GM12878 (cell line): ENCODE results near the gene MSGN1. TPM values are rescaled to one million over a fixed set of nuclear protein-coding genes. Genes with fewer than 3 reads are reported as not detected.

Experiments
- CBFB ChIP-seq: IDR thresholded peaks from 2 replicates; pipeline ENCODE4 v1.6.1; 2016; ENCODE audit warnings: antibody characterized with exemption, low read depth
- CREM ChIP-seq: IDR thresholded peaks from 2 replicates; pipeline ENCODE4 v1.6.1; 2014; ENCODE audit warnings: antibody characterized with exemption, low read depth
- DPF2 ChIP-seq: fragments of 450-650 bp; IDR thresholded peaks from 2 replicates; pipeline ENCODE4 v1.6.1; 2017; ENCODE audit warnings: mild to moderate bottlenecking
- FOXK2 ChIP-seq: fragments of 450-650 bp; IDR thresholded peaks from 2 replicates; pipeline ENCODE4 v1.6.1; 2017; ENCODE audit warnings: mild to moderate bottlenecking, moderate library complexity
- FOXM1 ChIP-seq: IDR thresholded peaks from 2 replicates; pipeline ENCODE4 v1.6.1; 2012; ENCODE audit warnings: low read depth, mild to moderate bottlenecking, inconsistent platforms, low read length, moderate library complexity
- HDAC2 ChIP-seq: fragments of 200-600 bp; sonication (generic); IDR thresholded peaks from 2 replicates; pipeline ENCODE4 v1.6.1; 2017
- KDM1A ChIP-seq: fragments of 200-600 bp; sonication (generic); IDR thresholded peaks from 2 replicates; pipeline ENCODE4 v1.6.1; 2016; ENCODE audit warnings: borderline replicate concordance
- MTA2 ChIP-seq: fragments of 450-650 bp; IDR thresholded peaks from 2 replicates; pipeline ENCODE4 v1.6.1; 2016; ENCODE audit warnings: low read depth, mild to moderate bottlenecking, moderate library complexity
- MTA3 ChIP-seq: IDR thresholded peaks from 2 replicates; pipeline ENCODE4 v1.6.1; 2012; ENCODE audit warnings: low read length, inconsistent platforms, borderline replicate concordance
- MXI1 ChIP-seq: fragments of 150-350 bp; IDR thresholded peaks from 2 replicates; pipeline ENCODE4 v1.6.1; 2011; ENCODE audit warnings: low read depth, mild to moderate bottlenecking, inconsistent platforms, low read length, improper control_type of control experiment
- NFYB ChIP-seq: IDR thresholded peaks from 2 replicates; pipeline ENCODE4 v1.6.1; 2011; ENCODE audit warnings: low read depth, mild to moderate bottlenecking, low read length, improper control_type of control experiment, moderate library complexity; ENCODE audit not compliant: insufficient read depth
- NR2C1 ChIP-seq: fragments of 450-650 bp; IDR thresholded peaks from 2 replicates; pipeline ENCODE4 v1.6.1; 2017; ENCODE audit warnings: antibody characterized with exemption, mild to moderate bottlenecking, moderate library complexity
- PML ChIP-seq: IDR thresholded peaks from 2 replicates; pipeline ENCODE4 v1.6.1; 2012; ENCODE audit warnings: low read length, inconsistent platforms
- SIX5 ChIP-seq: IDR thresholded peaks from 2 replicates; pipeline ENCODE4 v1.6.1; 2011; ENCODE audit warnings: mild to moderate bottlenecking, low read depth, low read length, moderate library complexity; ENCODE audit not compliant: severe bottlenecking
- SMAD1 ChIP-seq: fragments of 450-650 bp; IDR thresholded peaks from 2 replicates; pipeline ENCODE4 v1.6.1; 2018; ENCODE audit warnings: mild to moderate bottlenecking, low read depth; ENCODE audit not compliant: partially characterized antibody
- SP1 ChIP-seq: IDR thresholded peaks from one replicate; pipeline ENCODE4 v1.6.1; 2011; ENCODE audit warnings: low read depth, low read length
- TARDBP ChIP-seq: IDR thresholded peaks from 2 replicates; pipeline ENCODE4 v1.6.1; 2016; ENCODE audit warnings: borderline replicate concordance
- TBL1XR1 ChIP-seq: IDR thresholded peaks from 2 replicates; pipeline ENCODE4 v1.6.1; 2012; ENCODE audit warnings: low read depth, low read length, improper control_type of control experiment
- TCF7 ChIP-seq: IDR thresholded peaks from 2 replicates; pipeline ENCODE4 v1.6.1; 2014; ENCODE audit warnings: antibody characterized with exemption, borderline replicate concordance
- ZNF622 ChIP-seq: fragments of 450-650 bp; IDR thresholded peaks from 2 replicates; pipeline ENCODE4 v1.6.1; 2017; ENCODE audit warnings: mild to moderate bottlenecking, inconsistent platforms
- polyA plus RNA-seq, 11 experiments: library from polyadenylated mRNA; depleted of rRNA in 4 of 11; unstranded in 6 of 11; stranded (reverse) in 5 of 11; fragments of >200 nt; fragmentation: Nextera tagmentation in 4 of 11; fragmentation: Illumina TruSeq in 1 of 11; extraction: Ambion mirVana in 4 of 11; extraction: Trizol in 1 of 11; gene quantifications; 1 replicate in 1 of 11; 2 replicates in 10 of 11; pipeline versions ENCODE4 v1.2.1 to v1.2.3, GENCODE V29; 2011 to 2016; ENCODE audit warnings: inconsistent platforms in 2 of 11, missing spikeins in 2 of 11, low read depth in 1 of 11
- total RNA-seq, 4 experiments: library from RNA; depleted of rRNA in 3 of 4; stranded (reverse); fragments of >200 nt in 3 of 4; fragmentation: Illumina TruSeq in 1 of 4; extraction: Trizol in 1 of 4; gene quantifications; 2 replicates each; pipeline versions ENCODE4 v1.2.1 to v1.2.3, GENCODE V29; 2013 to 2021
- TF ChIP-seq, protein P1 (sequence below): IDR thresholded peaks from 2 replicates; pipeline ENCODE4 v1.6.1; 2011; ENCODE audit warnings: borderline replicate concordance, low read depth, mild to moderate bottlenecking, moderate library complexity, mixed read lengths, low read length; ENCODE audit not compliant: insufficient read depth; ENCODE audit errors: extremely low read length
- TF ChIP-seq, protein P2 (sequence below): fragments of 450-650 bp; formaldehyde crosslinking; IDR thresholded peaks from 2 replicates; pipeline ENCODE4 v1.4.0; 2022; ENCODE audit warnings: mild to moderate bottlenecking, moderate library complexity
- TF ChIP-seq, protein P3 (sequence below): fragments of 450-650 bp; IDR thresholded peaks from 2 replicates; pipeline ENCODE4 v1.6.1; 2018; ENCODE audit warnings: mild to moderate bottlenecking, low read depth, moderate library complexity; ENCODE audit not compliant: partially characterized antibody
- TF ChIP-seq, protein P4 (sequence below): IDR thresholded peaks from 2 replicates; pipeline ENCODE4 v1.6.1; 2012; ENCODE audit warnings: low read depth, low read length, improper control_type of control experiment

Gene MSGN1
- total and polyA plus RNA-seq, 10 of the 15 experiments (the other 5 are each of a cell fraction or from before 2014, with no cell fraction given) = 0.27 TPM; not detected in 9

DNA sequence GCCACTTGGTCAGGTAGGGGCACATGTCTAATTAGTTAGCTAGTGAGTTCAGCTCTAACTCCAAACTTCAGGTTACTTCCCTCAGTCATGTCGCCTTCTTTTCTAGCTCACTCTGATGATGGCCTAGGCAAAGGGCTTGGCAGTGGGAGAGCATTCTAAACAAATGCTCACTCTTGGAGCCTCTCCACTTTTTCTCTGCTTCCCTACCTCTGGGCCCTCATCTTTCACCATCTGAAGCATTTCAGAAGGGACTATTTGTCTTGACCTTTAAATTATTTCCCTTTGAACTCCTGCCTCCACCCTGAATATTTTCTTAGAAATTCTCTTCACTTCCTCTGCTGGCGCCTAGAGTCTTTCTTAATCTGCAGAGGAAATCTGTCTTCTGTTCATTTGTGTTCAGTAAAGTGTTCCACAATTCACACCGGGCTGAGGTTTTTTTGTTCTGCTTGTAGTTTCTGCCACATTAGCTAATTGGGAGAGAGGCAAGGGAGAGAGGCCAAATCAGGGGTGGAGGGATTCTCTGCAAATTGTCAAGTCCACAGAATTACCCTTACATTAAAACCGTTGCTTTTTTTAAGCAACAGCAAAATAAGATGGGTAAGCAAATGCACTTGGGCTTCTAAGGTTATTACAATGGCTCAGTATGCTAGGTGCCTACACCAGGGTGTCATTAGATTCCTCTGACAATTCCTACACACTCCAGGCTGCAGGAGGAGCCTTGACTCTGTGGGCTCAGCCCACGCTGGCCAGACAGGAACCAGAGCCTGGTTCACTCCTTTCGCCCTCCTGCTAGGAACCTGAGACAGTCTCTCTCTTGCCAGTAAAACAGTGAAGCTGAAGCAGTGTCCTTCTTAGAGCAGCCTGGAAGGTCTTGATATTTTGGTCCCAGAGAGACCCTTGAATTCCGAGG lies 5.5 kb downstream of the MSGN1 start (continued):
- TF ChIP-seq SIX5 (no peak), SMAD1 (no peak), MTA3 (peak; percentile 54; the same call in 1 of the 2 replicates), TBL1XR1 (no peak), FOXK2 (no peak), SP1 (no peak), CREM (no peak), DPF2 (peak; percentile 24), TCF7 (no peak), MXI1 (no peak), NFYB (no peak), PML (no peak), CBFB (no peak), FOXM1 (no peak), MTA2 (peak; percentile 84), KDM1A (no peak), TARDBP (no peak), ZNF622 (no peak), HDAC2 (no peak), NR2C1 (no peak; the same call in 1 of the 2 replicates)
- TF ChIP-seq, protein P1, sequence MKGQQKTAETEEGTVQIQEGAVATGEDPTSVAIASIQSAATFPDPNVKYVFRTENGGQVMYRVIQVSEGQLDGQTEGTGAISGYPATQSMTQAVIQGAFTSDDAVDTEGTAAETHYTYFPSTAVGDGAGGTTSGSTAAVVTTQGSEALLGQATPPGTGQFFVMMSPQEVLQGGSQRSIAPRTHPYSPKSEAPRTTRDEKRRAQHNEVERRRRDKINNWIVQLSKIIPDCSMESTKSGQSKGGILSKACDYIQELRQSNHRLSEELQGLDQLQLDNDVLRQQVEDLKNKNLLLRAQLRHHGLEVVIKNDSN = no peak
- TF ChIP-seq, protein P2, sequence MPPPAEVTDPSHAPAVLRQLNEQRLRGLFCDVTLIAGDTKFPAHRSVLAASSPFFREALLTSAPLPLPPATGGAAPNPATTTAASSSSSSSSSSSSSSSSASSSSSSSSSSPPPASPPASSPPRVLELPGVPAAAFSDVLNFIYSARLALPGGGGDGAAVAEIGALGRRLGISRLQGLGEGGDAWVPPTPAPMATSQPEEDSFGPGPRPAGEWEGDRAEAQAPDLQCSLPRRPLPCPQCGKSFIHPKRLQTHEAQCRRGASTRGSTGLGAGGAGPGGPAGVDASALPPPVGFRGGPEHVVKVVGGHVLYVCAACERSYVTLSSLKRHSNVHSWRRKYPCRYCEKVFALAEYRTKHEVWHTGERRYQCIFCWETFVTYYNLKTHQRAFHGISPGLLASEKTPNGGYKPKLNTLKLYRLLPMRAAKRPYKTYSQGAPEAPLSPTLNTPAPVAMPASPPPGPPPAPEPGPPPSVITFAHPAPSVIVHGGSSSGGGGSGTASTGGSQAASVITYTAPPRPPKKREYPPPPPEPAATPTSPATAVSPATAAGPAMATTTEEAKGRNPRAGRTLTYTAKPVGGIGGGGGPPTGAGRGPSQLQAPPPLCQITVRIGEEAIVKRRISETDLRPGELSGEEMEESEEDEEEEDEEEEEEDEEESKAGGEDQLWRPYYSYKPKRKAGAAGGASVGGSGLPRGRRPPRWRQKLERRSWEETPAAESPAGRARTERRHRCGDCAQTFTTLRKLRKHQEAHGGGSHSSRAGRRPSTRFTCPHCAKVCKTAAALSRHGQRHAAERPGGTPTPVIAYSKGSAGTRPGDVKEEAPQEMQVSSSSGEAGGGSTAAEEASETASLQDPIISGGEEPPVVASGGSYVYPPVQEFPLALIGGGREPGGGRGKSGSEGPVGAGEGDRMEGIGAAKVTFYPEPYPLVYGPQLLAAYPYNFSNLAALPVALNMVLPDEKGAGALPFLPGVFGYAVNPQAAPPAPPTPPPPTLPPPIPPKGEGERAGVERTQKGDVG = no peak
- TF ChIP-seq, protein P3, sequence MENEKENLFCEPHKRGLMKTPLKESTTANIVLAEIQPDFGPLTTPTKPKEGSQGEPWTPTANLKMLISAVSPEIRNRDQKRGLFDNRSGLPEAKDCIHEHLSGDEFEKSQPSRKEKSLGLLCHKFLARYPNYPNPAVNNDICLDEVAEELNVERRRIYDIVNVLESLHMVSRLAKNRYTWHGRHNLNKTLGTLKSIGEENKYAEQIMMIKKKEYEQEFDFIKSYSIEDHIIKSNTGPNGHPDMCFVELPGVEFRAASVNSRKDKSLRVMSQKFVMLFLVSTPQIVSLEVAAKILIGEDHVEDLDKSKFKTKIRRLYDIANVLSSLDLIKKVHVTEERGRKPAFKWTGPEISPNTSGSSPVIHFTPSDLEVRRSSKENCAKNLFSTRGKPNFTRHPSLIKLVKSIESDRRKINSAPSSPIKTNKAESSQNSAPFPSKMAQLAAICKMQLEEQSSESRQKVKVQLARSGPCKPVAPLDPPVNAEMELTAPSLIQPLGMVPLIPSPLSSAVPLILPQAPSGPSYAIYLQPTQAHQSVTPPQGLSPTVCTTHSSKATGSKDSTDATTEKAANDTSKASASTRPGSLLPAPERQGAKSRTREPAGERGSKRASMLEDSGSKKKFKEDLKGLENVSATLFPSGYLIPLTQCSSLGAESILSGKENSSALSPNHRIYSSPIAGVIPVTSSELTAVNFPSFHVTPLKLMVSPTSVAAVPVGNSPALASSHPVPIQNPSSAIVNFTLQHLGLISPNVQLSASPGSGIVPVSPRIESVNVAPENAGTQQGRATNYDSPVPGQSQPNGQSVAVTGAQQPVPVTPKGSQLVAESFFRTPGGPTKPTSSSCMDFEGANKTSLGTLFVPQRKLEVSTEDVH = no peak
- TF ChIP-seq, protein P4, sequence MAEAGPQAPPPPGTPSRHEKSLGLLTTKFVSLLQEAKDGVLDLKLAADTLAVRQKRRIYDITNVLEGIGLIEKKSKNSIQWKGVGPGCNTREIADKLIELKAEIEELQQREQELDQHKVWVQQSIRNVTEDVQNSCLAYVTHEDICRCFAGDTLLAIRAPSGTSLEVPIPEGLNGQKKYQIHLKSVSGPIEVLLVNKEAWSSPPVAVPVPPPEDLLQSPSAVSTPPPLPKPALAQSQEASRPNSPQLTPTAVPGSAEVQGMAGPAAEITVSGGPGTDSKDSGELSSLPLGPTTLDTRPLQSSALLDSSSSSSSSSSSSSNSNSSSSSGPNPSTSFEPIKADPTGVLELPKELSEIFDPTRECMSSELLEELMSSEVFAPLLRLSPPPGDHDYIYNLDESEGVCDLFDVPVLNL = no peak
